Endodermal cell (in vitro differentiated cells): ENCODE results near the gene SEMA5A. TPM values are rescaled to one million over a fixed set of nuclear protein-coding genes. Genes with fewer than 3 reads are reported as not detected.

Experiments
- DNase-seq: peaks from one replicate; pipeline ENCODE4 v3.0.0-alpha.2; 2017
- H3K27ac ChIP-seq: 2 replicates; pipeline ENCODE4 v1.5.1; 2013; ENCODE audit warnings: mild to moderate bottlenecking, low read depth, low read length, moderate library complexity
- H3K27me3 ChIP-seq: 2 replicates; pipeline ENCODE4 v1.6.1; 2013; ENCODE audit warnings: mild to moderate bottlenecking, low read length, moderate library complexity; ENCODE audit not compliant: insufficient read depth, control insufficient read depth, poor library complexity, severe bottlenecking
- H3K36me3 ChIP-seq: 2 replicates; pipeline ENCODE4 v1.7.0; 2013; ENCODE audit warnings: mild to moderate bottlenecking, low read length, moderate library complexity; ENCODE audit not compliant: control insufficient read depth, insufficient read depth
- H3K4me1 ChIP-seq: one replicate; pipeline ENCODE4 v1.7.0; 2013; ENCODE audit warnings: low read length; ENCODE audit not compliant: control insufficient read depth, insufficient read depth
- H3K4me3 ChIP-seq: 2 replicates; pipeline ENCODE4 v1.5.1; 2013; ENCODE audit warnings: mild to moderate bottlenecking, low read length, moderate library complexity
- H3K9ac ChIP-seq: 2 replicates; pipeline ENCODE4 v1.6.1; 2013; ENCODE audit warnings: mild to moderate bottlenecking, low read length, moderate library complexity; ENCODE audit not compliant: poor library complexity, severe bottlenecking; ENCODE audit errors: extremely low read depth
- H3K9me3 ChIP-seq: 2 replicates; pipeline ENCODE4 v1.6.1; 2013; ENCODE audit warnings: mild to moderate bottlenecking, low read length, moderate library complexity; ENCODE audit not compliant: control insufficient read depth
- H3K27ac Mint-ChIP-seq: 2 replicates; pipeline ENCODE4 v1.8.0; 2020; ENCODE audit warnings: mixed read lengths
- H3K27me3 Mint-ChIP-seq: 2 replicates; pipeline ENCODE4 v1.8.0; 2021; ENCODE audit warnings: mild to moderate bottlenecking, mixed read lengths; ENCODE audit not compliant: insufficient read depth
- H3K36me3 Mint-ChIP-seq: 2 replicates; pipeline ENCODE4 v1.8.0; 2020; ENCODE audit warnings: low read depth, mixed read lengths
- H3K4me1 Mint-ChIP-seq: 2 replicates; pipeline ENCODE4 v1.8.0; 2020; ENCODE audit warnings: mixed read lengths
- H3K4me3 Mint-ChIP-seq: 2 replicates; pipeline ENCODE4 v1.8.0; 2020; ENCODE audit warnings: mild to moderate bottlenecking, moderate library complexity, mixed read lengths
- H3K9me3 Mint-ChIP-seq: 2 replicates; pipeline ENCODE4 v1.8.0; 2020; ENCODE audit warnings: mild to moderate bottlenecking, mixed read lengths
- WGBS, 2 experiments: methylation state at CpG; one replicate each; pipeline versions ENCODE4 v1.1.5 to v1.1.7; 2013; ENCODE audit warnings: missing lambda C conversion rate in 2 of 2, mixed read lengths in 1 of 2; ENCODE audit not compliant: insufficient coverage in 1 of 2, insufficient read length in 1 of 2; 5-methylcytosine and 5-hydroxymethylcytosine counted together
- total RNA-seq, 2 donors: library from RNA; stranded (reverse); fragmentation: NEBNext Ultra II Directional in 1 of 2; extraction: Animal tissue kit (Norgen Biotek cat#: 25700) in 1 of 2; gene quantifications; 2 replicates in 1 of 2; 3 replicates in 1 of 2; pipeline ENCODE4 v1.2.1, GENCODE V29; 2021
- TF ChIP-seq, protein P1 (sequence below): fragments of 200-600 bp; sonication (generic); conservative IDR thresholded peaks from 2 replicates; pipeline ENCODE4 v1.5.0; 2021; ENCODE audit warnings: antibody characterized with exemption, mild to moderate bottlenecking

Gene SEMA5A
- total RNA-seq, 2 donors from 2014 or later: 46.8 to 77.8 TPM

DNA sequence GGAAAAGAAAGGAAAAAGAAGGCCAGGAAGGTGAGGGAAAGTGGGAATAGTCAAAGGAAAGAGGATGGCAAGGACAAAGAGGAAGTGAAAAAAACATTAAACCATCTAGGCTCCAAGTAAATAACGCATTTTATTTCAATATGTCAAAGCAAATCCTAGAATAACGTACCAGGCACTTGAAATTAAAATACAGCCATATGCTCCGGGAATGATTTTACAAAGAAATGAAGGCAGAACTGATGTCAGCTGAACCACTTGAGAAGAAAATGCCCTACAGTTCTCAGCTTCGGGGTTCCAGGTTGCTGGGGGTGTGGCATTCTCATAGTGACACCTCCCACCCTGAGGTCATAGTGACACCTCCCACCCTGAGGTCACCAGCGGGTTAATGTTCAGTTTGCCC lies 281.6 kb downstream of the SEMA5A start:
- no peaks in the 10 kb centered on the region for H3K4me1 ChIP-seq
- Mint-ChIP-seq H3K36me3 (peaks cover 3% of the 10 kb centered on the region), H3K4me3 (no peak overlapping the region), H3K4me1 (peaks cover 2% of the 10 kb centered on the region), H3K9me3 (peaks cover 4% of the 10 kb centered on the region), H3K27me3 (no peaks in the 10 kb centered on the region), H3K27ac (no peak overlapping the region)
- H3K9ac ChIP-seq: no peak overlapping the region
- WGBS, 2 experiments: 93 to 100% methylated on average over 4 to 5 of the region's 5 CpGs
- no peaks in the 10 kb centered on the region for H3K27me3 ChIP-seq
- DNase-seq: no peak
- no peak overlapping the region for H3K27ac ChIP-seq
- H3K4me3 ChIP-seq: no peak overlapping the region
- H3K9me3 ChIP-seq: peaks cover 5% of the 10 kb centered on the region
- TF ChIP-seq, protein P1, sequence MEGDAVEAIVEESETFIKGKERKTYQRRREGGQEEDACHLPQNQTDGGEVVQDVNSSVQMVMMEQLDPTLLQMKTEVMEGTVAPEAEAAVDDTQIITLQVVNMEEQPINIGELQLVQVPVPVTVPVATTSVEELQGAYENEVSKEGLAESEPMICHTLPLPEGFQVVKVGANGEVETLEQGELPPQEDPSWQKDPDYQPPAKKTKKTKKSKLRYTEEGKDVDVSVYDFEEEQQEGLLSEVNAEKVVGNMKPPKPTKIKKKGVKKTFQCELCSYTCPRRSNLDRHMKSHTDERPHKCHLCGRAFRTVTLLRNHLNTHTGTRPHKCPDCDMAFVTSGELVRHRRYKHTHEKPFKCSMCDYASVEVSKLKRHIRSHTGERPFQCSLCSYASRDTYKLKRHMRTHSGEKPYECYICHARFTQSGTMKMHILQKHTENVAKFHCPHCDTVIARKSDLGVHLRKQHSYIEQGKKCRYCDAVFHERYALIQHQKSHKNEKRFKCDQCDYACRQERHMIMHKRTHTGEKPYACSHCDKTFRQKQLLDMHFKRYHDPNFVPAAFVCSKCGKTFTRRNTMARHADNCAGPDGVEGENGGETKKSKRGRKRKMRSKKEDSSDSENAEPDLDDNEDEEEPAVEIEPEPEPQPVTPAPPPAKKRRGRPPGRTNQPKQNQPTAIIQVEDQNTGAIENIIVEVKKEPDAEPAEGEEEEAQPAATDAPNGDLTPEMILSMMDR: no peak
- H3K36me3 ChIP-seq: peaks cover 34% of the 10 kb centered on the region

DNA sequence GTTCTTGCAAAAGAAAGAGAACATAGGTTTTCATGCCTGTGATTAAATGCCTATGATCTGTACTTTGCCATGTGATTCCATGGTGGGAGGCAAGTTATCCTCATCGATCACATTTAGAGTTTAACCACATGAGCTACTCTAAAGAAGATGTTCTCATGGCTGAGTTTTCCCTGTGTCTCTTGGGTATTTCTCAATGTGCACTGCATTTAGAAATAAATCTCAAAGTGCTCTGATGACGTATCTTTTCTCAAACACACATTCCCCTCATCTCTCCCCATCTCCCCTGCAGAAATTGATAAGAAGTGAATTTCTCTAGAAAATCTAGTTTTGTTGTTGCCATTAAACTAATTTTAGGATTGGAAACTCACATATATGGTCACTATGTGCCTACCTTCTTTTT lies 282.2 kb downstream of the SEMA5A start:
- H3K36me3 Mint-ChIP-seq: peaks cover 3% of the 10 kb centered on the region
- TF ChIP-seq, protein P1: no peak
- 95 to 100% methylated on average over 1 to 2 of the region's 2 CpGs for WGBS, 2 experiments
- Histone ChIP-seq H3K4me1 (no peaks in the 10 kb centered on the region), H3K9ac (no peak overlapping the region), H3K4me3 (no peak overlapping the region), H3K36me3 (peaks cover 34% of the 10 kb centered on the region), H3K27me3 (no peaks in the 10 kb centered on the region), H3K9me3 (peaks cover 5% of the 10 kb centered on the region), H3K27ac (no peak overlapping the region)
- no peaks in the 10 kb centered on the region for H3K27me3 Mint-ChIP-seq
- DNase-seq: no peak
- no peak overlapping the region for H3K27ac Mint-ChIP-seq
- H3K9me3 Mint-ChIP-seq: peaks cover 4% of the 10 kb centered on the region
- no peak overlapping the region for H3K4me3 Mint-ChIP-seq
- H3K4me1 Mint-ChIP-seq: peaks cover 2% of the 10 kb centered on the region

DNA sequence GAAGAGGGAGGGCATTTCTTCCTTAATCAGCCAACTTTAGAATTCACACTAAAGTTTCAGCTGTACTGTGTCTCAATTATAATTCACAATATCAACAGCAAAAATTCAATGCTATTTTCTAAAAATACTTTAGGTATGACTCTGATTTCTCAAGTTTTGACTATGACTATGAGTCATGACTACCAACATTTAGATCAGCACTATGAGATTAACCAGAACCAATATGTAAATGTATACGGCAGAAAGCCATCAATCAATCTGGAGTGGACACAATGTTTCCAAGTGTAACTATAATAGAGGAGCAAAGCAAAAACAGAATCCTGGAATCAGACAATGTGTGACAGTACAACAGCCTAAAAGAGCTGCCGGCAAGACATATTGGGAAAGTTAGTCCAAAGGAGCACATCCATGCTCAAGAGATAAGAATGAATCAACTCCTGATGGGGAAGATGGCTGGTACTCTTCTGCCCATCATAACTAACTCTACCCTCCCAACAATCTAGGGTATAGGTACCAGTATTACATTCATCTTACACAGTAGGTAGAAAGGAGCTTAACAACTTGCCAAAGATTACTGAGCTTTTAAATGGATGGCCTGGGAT lies 294.4 kb downstream of the SEMA5A start:
- Histone ChIP-seq H3K9ac (no peak overlapping the region), H3K9me3 (no peaks in the 10 kb centered on the region), H3K4me3 (no peak overlapping the region), H3K27ac (no peak overlapping the region), H3K4me1 (no peaks in the 10 kb centered on the region), H3K36me3 (peaks cover 19% of the 10 kb centered on the region), H3K27me3 (no peaks in the 10 kb centered on the region)
- no peak overlapping the region for H3K27ac Mint-ChIP-seq
- TF ChIP-seq, protein P1: no peak
- H3K4me3 Mint-ChIP-seq: no peak overlapping the region
- H3K27me3 Mint-ChIP-seq: no peaks in the 10 kb centered on the region
- H3K36me3 Mint-ChIP-seq: peaks cover 3% of the 10 kb centered on the region
- 100% methylated on average over 1 to 2 of the region's 2 CpGs for WGBS, 2 experiments
- no peaks in the 10 kb centered on the region for H3K9me3 Mint-ChIP-seq
- H3K4me1 Mint-ChIP-seq: no peaks in the 10 kb centered on the region
- DNase-seq: no peak
